IPS-20b (cell line): Measurements from ENCODE around the gene GSG1L2.
"Not testable (repeated sequence)": the region's sequence is repeated elsewhere in the genome, so short reads cannot be mapped to it uniquely, and the experiment has no call there.

Experiments
- H3K27ac ChIP-seq: one replicate; pipeline ENCODE4 v1.5.1; 2013; ENCODE audit warnings: low read length
- H3K27me3 ChIP-seq: 2 replicates; pipeline ENCODE4 v1.6.1; 2013; ENCODE audit warnings: mild to moderate bottlenecking, low read length, inconsistent platforms; ENCODE audit not compliant: insufficient read depth
- H3K36me3 ChIP-seq: 2 replicates; pipeline ENCODE4 v1.6.1; 2013; ENCODE audit warnings: low read depth, mild to moderate bottlenecking, inconsistent platforms, low read length, moderate library complexity; ENCODE audit not compliant: insufficient read depth
- H3K4me1 ChIP-seq: 2 replicates; pipeline ENCODE4 v1.6.1; 2013; ENCODE audit warnings: mild to moderate bottlenecking, control low read depth, inconsistent platforms, low read length, moderate library complexity; ENCODE audit not compliant: insufficient read depth
- H3K4me3 ChIP-seq: 2 replicates; pipeline ENCODE4 v1.5.1; 2013; ENCODE audit warnings: mild to moderate bottlenecking, low read length, inconsistent platforms
- H3K9ac ChIP-seq: 2 replicates; pipeline ENCODE4 v1.6.1; 2013; ENCODE audit warnings: low read depth, mild to moderate bottlenecking, inconsistent platforms, low read length, moderate library complexity
- H3K9me3 ChIP-seq: 2 replicates; pipeline ENCODE4 v1.6.1; 2013; ENCODE audit warnings: mild to moderate bottlenecking, low read depth, low read length, inconsistent platforms; ENCODE audit not compliant: insufficient read depth

Gene GSG1L2

DNA sequence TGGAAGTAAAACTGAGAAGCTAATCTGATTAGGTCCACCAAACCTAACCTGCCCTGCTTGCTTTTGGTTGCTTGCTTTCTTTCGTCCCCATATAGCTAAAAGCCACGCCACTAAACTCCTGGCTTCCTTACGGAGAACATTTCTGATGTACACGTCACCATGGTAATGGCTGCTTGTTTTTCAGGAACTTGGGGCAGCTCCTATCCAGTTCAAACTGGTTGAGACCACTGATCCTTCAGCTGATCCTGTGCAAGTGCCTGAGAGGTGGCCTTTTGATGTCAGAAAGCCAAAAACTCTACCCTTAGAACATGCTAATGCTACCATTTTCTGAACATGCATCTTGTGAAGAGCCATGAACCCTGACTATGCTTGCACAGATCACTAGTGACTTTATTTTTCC, 16.1 kb downstream of the GSG1L2 start:
- Histone ChIP-seq H3K4me3 (no peak overlapping the region), H3K27ac (no peak overlapping the region), H3K27me3 (no peaks in the 10 kb centered on the region), H3K4me1 (no peaks in the 10 kb centered on the region), H3K9ac (no peak overlapping the region), H3K36me3 (no peaks in the 10 kb centered on the region), H3K9me3 (no peaks in the 10 kb centered on the region)

- Histone ChIP-seq H3K4me1 (no peaks in the 10 kb centered on the region), H3K27me3 (no peaks in the 10 kb centered on the region), H3K4me3 (no peak overlapping the region), H3K27ac (no peak overlapping the region), H3K36me3 (no peaks in the 10 kb centered on the region), H3K9ac (no peak overlapping the region), H3K9me3 (no peaks in the 10 kb centered on the region)
Observed at GRCh38 chr17:9802697-9803096, 19.2 kb downstream of the GSG1L2 start.

GRCh38 chr17:9802294-9802693, 19.6 kb downstream of the GSG1L2 start:
- Histone ChIP-seq H3K36me3 (no peaks in the 10 kb centered on the region), H3K4me1 (no peaks in the 10 kb centered on the region), H3K9ac (no peak overlapping the region), H3K9me3 (no peaks in the 10 kb centered on the region), H3K27ac (no peak overlapping the region), H3K4me3 (no peak overlapping the region), H3K27me3 (no peaks in the 10 kb centered on the region)

DNA sequence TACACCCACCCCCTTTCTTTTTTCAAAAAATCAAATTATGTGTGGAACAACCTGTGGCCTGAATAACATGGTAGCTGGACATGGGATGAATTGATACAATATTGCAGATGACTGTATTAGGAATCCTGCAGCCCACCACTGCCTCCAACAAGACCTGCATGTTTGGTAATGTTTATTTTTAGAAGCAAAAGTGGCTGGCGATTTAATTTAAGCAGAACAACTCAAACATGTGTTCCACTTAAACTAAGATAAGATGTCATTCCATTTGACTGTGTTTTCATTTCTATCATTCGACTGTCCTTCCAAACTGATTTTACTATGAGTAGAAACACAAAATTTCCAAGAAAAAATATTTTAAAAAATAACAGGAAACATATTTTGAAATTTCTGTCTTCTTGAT, 20.4 kb downstream of the GSG1L2 start:
- Histone ChIP-seq H3K27me3 (no peaks in the 10 kb centered on the region), H3K4me3 (no peak overlapping the region), H3K27ac (no peak overlapping the region), H3K9me3 (no peaks in the 10 kb centered on the region), H3K9ac (no peak overlapping the region), H3K36me3 (no peaks in the 10 kb centered on the region), H3K4me1 (no peaks in the 10 kb centered on the region)

- Histone ChIP-seq H3K4me1 (no peaks in the 10 kb centered on the region), H3K27me3 (no peaks in the 10 kb centered on the region)
Observed at GRCh38 chr17:9798724-9799123, 23.2 kb downstream of the GSG1L2 start.

DNA sequence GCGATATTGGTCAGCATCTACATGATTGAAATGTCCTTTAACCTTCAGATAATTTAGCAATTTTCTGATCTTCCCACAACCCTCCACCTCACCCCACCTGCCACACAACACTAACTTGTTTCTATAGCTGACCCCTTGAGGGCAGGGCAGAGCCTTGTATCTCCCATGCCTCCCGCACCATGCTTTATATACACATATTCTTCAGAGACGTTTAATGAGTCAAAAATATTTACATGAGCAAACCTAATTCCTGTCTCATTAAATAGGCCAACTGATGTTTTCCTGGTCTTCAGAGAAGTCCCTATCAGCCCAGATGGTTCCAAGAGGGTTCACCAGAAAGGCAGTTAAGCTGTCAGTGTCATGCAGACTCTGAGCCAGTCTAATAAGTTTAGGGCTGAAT, 23.9 kb downstream of the GSG1L2 start:
- H3K27me3 ChIP-seq = no peaks in the 10 kb centered on the region
- H3K36me3 ChIP-seq = no peaks in the 10 kb centered on the region
- H3K9ac ChIP-seq = no peak overlapping the region
- H3K4me1 ChIP-seq = no peaks in the 10 kb centered on the region
- H3K27ac ChIP-seq = no peak overlapping the region
- H3K9me3 ChIP-seq = no peaks in the 10 kb centered on the region
- H3K4me3 ChIP-seq = no peak overlapping the region

More at GRCh38 chr17:9798724-9799123, 23.2 kb downstream of the GSG1L2 start:
- H3K27ac ChIP-seq = no peak overlapping the region
- H3K9ac ChIP-seq = no peak overlapping the region
- no peak overlapping the region for H3K4me3 ChIP-seq
- H3K9me3 ChIP-seq = no peaks in the 10 kb centered on the region
- no peaks in the 10 kb centered on the region for H3K36me3 ChIP-seq

GRCh38 chr17:9792181-9792840, 29.6 kb downstream of the GSG1L2 start:
- no peaks in the 10 kb centered on the region for H3K9me3 ChIP-seq
- no peak overlapping the region for H3K9ac ChIP-seq
- H3K27ac ChIP-seq = no peak overlapping the region
- no peaks in the 10 kb centered on the region for H3K4me1 ChIP-seq
- no peaks in the 10 kb centered on the region for H3K27me3 ChIP-seq
- H3K4me3 ChIP-seq = no peak overlapping the region
- H3K36me3 ChIP-seq = no peaks in the 10 kb centered on the region

DNA sequence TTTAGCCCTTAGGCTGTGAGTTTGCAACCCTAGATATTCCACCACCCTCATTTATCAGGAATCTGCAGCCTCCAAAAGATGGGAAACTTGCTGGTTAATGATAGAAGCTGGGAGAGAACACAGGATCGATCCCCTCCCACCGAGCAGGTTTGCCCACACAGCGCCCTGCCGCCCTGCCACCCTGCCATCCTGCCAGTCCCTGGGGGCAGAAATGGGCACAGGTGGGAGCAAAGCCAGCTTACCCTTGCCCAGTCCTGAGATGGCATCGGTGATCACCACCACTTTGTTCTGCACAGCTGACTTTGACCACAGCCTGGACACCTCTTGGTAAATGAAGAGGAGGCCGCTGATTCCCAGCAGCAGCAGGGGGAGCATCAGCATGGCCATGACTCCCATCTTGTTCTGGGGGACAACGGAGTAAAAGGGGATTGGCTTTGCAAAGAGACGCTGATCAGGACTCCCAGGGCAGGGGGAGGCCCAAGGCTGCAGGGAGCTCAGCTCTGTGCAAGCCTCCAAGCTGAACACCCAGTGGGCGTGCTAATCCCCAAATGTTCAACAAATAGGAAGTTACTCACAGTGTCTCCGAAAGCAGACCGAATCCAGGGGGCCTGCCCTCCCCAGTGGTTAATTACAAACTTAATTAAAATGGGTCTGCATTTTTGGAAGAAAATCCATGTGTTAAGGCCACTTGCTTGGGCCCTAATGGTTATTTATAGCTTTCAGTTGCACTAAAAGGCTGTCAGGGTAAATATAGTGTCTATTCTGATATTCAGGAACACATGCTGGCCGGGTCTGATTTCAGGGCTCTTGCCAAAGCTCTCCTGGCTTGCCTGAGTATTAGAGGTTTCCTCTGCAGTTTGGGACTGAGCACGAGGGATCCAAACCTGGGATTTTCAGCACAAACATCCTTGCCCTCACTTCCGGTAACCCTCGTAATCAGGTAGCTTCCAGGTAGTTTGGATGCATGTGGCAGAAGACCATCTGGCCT, 30.7 kb downstream of the GSG1L2 start, which contains the start of gene DHRS7C:
Gene DHRS7C, minus strand, starts transcription at position 704 of the 988 bp plus-strand sequence. Its CDS starts 308 bp downstream, at position 396.
- no peak within 1 kb of the TSS for H3K27ac ChIP-seq
- H3K4me3 ChIP-seq = no peak within 1 kb of the TSS
- H3K36me3 ChIP-seq = no peaks in the 10 kb centered on the region
- no peaks in the 10 kb centered on the region for H3K4me1 ChIP-seq
- H3K9ac ChIP-seq = no peak within 1 kb of the TSS
- H3K27me3 ChIP-seq = no peaks in the 10 kb centered on the region
- H3K9me3 ChIP-seq = no peaks in the 10 kb centered on the region

- H3K27me3 ChIP-seq = no peaks in the 10 kb centered on the region
- no peak overlapping the region for H3K27ac ChIP-seq
- no peaks in the 10 kb centered on the region for H3K9me3 ChIP-seq
- H3K4me1 ChIP-seq = no peaks in the 10 kb centered on the region
- H3K4me3 ChIP-seq = no peak overlapping the region
- H3K36me3 ChIP-seq = no peaks in the 10 kb centered on the region
- H3K9ac ChIP-seq = no peak overlapping the region
Observed at GRCh38 chr17:9790316-9790715, 31.6 kb downstream of the GSG1L2 start.

- no peaks in the 10 kb centered on the region for H3K36me3 ChIP-seq
- no peaks in the 10 kb centered on the region for H3K27me3 ChIP-seq
- no peaks in the 10 kb centered on the region for H3K9me3 ChIP-seq
- no peak overlapping the region for H3K27ac ChIP-seq
- H3K4me3 ChIP-seq = no peak overlapping the region
- no peaks in the 10 kb centered on the region for H3K4me1 ChIP-seq
- no peak overlapping the region for H3K9ac ChIP-seq
Observed at GRCh38 chr17:9788601-9789000, 33.3 kb downstream of the GSG1L2 start.

DNA sequence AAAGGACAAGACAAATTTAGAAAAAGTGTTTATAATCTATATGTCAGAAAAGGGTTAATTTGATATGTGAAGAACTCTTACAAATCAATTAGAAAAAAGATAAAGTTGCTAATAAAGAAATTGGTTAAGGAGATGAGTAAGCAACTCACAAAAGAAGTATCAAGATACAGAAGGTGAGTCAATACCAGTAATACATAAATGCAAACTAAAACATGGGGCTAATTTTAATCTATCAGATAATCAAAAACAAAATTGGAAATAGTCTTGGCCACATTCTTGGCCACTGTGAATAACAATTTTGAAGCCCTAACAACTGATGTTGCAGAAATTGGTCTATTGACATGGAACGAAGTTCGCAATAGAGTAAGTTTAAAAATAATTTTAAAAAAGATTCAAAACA, 37.3 kb downstream of the GSG1L2 start:
- no peak overlapping the region for H3K9ac ChIP-seq
- no peaks in the 10 kb centered on the region; the same call in 1 of the 2 replicates for H3K27me3 ChIP-seq
- H3K4me3 ChIP-seq = no peak overlapping the region
- H3K36me3 ChIP-seq = no peaks in the 10 kb centered on the region
- no peaks in the 10 kb centered on the region for H3K9me3 ChIP-seq
- H3K27ac ChIP-seq = no peak overlapping the region
- H3K4me1 ChIP-seq = no peaks in the 10 kb centered on the region

- H3K9ac ChIP-seq, H3K36me3 ChIP-seq, H3K27ac ChIP-seq, H3K27me3 ChIP-seq, H3K9me3 ChIP-seq, H3K4me3 ChIP-seq, H3K4me1 ChIP-seq: not testable (repeated sequence)
Observed at GRCh38 chr17:9783465-9783864, 38.4 kb downstream of the GSG1L2 start.
